GM23248 (cell line): Measurements from ENCODE around the gene PITPNB.

Experiments
- EZH2 ChIP-seq: fragments of 200-600 bp; sonication (generic); IDR thresholded peaks from 2 replicates; pipeline ENCODE4 v1.6.1; 2018; ENCODE audit warnings: antibody characterized with exemption, mild to moderate bottlenecking; ENCODE audit not compliant: insufficient read depth, poor library complexity, severe bottlenecking
- EZH2phosphoT487 ChIP-seq: fragments of 200-600 bp; sonication (generic); IDR thresholded peaks from 2 replicates; pipeline ENCODE4 v1.6.1; 2018; ENCODE audit warnings: antibody characterized with exemption, moderate library complexity, mild to moderate bottlenecking, low read depth; ENCODE audit not compliant: insufficient read depth

DNA sequence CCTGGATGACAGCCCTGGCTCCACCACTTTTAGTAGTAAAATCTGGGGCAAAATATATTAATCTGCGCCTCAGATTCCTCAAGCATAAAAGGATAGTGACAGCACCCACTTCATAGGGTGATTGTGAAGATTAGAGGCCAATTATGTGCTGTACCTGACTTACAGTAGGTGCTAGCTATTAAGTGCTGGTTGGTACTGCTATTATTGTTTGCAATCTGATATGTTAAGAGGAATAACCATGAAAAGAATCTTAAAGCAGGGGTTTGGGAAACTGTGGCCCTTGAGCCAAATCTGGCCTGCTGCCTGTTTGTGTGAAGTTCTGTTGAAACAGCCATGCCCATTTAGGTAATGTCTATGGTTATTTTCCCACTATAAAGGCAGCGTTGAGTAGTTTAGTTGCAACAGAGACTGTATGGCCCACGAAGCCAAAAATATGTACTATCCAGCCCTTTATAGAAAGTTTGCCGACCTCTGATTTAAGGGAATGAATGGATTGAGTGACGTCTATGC is 72.8 kb downstream of the PITPNB start:
- TF ChIP-seq EZH2, result no peak
- TF ChIP-seq EZH2phosphoT487, result no peak
